Activated CD4-positive, CD25-positive, alpha-beta regulatory T cell treated with anti-CD3 and anti-CD28 coated beads, Interleukin-2, amount 50 U/mL, for 16 hours (primary cell): Measurements from ENCODE around the gene S100A8.
"Not testable (repeated sequence)": the region's sequence is repeated elsewhere in the genome, so short reads cannot be mapped to it uniquely, and the experiment has no call there.

Experiments
- DNase-seq: peaks from one replicate; pipeline ENCODE4 v3.0.0-alpha.2; 2020; ENCODE audit warnings: low read depth, low spot score

Gene S100A8

GRCh38 chr1:153390938-153391710, at the start of gene S100A8:
S100A8 (minus strand) TSS chr1:153391073; CDS start chr1:153390535, 538 bp downstream.
- no peak for DNase-seq

- DNase-seq, result no peak
These were observed 48.4 kb upstream of the S100A8 start for GRCh38 chr1:153439273-153439672.

GRCh38 chr1:153438599-153438998, 47.7 kb upstream of the S100A8 start:
- no peak for DNase-seq

- no peak for DNase-seq
These were observed 46.4 kb upstream of the S100A8 start for GRCh38 chr1:153437236-153437635.

GRCh38 chr1:153434746-153435455, 44.0 kb upstream of the S100A8 start:
- DNase-seq, result no peak

GRCh38 chr1:153432874-153433681, 42.2 kb upstream of the S100A8 start:
- no peak for DNase-seq

- DNase-seq, result no peak
These were observed 41.1 kb upstream of the S100A8 start for GRCh38 chr1:153431928-153432327.

GRCh38 chr1:153431427-153431826, 40.6 kb upstream of the S100A8 start:
- DNase-seq, result no peak

GRCh38 chr1:153431002-153431401, 40.1 kb upstream of the S100A8 start:
- no peak for DNase-seq

- no peak for DNase-seq
These were observed 39.7 kb upstream of the S100A8 start for GRCh38 chr1:153430561-153430960.

- DNase-seq, result no peak
These were observed 39.3 kb upstream of the S100A8 start for GRCh38 chr1:153430166-153430553.

GRCh38 chr1:153429266-153430165, 38.6 kb upstream of the S100A8 start:
- DNase-seq, result no peak

GRCh38 chr1:153428791-153429190, 37.9 kb upstream of the S100A8 start:
- DNase-seq, result no peak

- DNase-seq, result no peak
These were observed 37.3 kb upstream of the S100A8 start for GRCh38 chr1:153428073-153428638.

- no peak for DNase-seq
These were observed 35.9 kb upstream of the S100A8 start for GRCh38 chr1:153426809-153427208.

GRCh38 chr1:153422450-153423068, 31.7 kb upstream of the S100A8 start:
- peak; percentile 39 for DNase-seq

- no peak for DNase-seq
These were observed 29.4 kb upstream of the S100A8 start for GRCh38 chr1:153420306-153420705.

- not testable (repeated sequence) for DNase-seq
These were observed 28.5 kb upstream of the S100A8 start for GRCh38 chr1:153419436-153419793.

GRCh38 chr1:153418758-153419435, 28.0 kb upstream of the S100A8 start:
- DNase-seq, result not testable (repeated sequence)
